ENCODE data around the gene SOX2.

The SOX2 gene

GRCh38 chr3:181690769-181691168 lies 21.0 kb upstream of the SOX2 start:
- H3K56ac ChIP-seq (ENCODE audit: low read length): no peak overlapping the region
- H3K18ac ChIP-seq (ENCODE audit: low read length): no peak overlapping the region
- H3K79me1 ChIP-seq (ENCODE audit: low read length): no peaks in the 10 kb centered on the region
- no peak overlapping the region for H3K4ac ChIP-seq (ENCODE audit: low read depth, low read length)
- H2BK120ac ChIP-seq (ENCODE audit: low read depth, low read length): no peak overlapping the region
- H3K9ac ChIP-seq (ENCODE audit: low read length): no peak overlapping the region
- H3K4me1 ChIP-seq (ENCODE audit: control insufficient read depth, low read depth, low read length): no peaks in the 10 kb centered on the region
- WGBS (ENCODE audit: extremely low coverage, insufficient coverage, low lambda C conversion rate): no CpG with 5 or more reads among the region's 2 CpGs
- no peak overlapping the region for H4K5ac ChIP-seq (ENCODE audit: low read length)
- no peak overlapping the region for H2BK15ac ChIP-seq (replicated peaks; ENCODE audit: low read depth)
- no peak overlapping the region for H3K4me2 ChIP-seq (ENCODE audit: low read length)
- H2AK5ac ChIP-seq (ENCODE audit: low read length): no peak overlapping the region
- H3K36me3 ChIP-seq (ENCODE audit: control insufficient read depth, insufficient read depth, low read length): no peaks in the 10 kb centered on the region
- no peak overlapping the region for H3K4me3 ChIP-seq (ENCODE audit: low read length)
- H3K79me2 ChIP-seq (ENCODE audit: control insufficient read depth, insufficient read depth, low read length): no peaks in the 10 kb centered on the region
- no peak overlapping the region for H3K27ac ChIP-seq (ENCODE audit: low read depth, low read length)
- H3K23ac ChIP-seq (ENCODE audit: low read length): no peak overlapping the region
- H2BK5ac ChIP-seq (ENCODE audit: low read length): no peak overlapping the region
- peaks cover 2% of the 10 kb centered on the region for H3K27me3 ChIP-seq (ENCODE audit: insufficient read depth, low read length, poor library complexity)
- DNase-seq: no peak
- H4K8ac ChIP-seq (ENCODE audit: low read depth, low read length): no peak overlapping the region

GRCh38 chr3:181691901-181692300 lies 19.8 kb upstream of the SOX2 start:
- H3K27ac ChIP-seq (ENCODE audit: low read depth, low read length): no peak overlapping the region
- H4K8ac ChIP-seq (ENCODE audit: low read depth, low read length): no peak overlapping the region
- no peak overlapping the region for H3K4me3 ChIP-seq (ENCODE audit: low read length)
- no peak for DNase-seq
- no peak overlapping the region for H3K9ac ChIP-seq (ENCODE audit: low read length)
- no CpG with 5 or more reads among the region's 2 CpGs for WGBS (ENCODE audit: extremely low coverage, insufficient coverage, low lambda C conversion rate)
- H3K23ac ChIP-seq (ENCODE audit: low read length): no peak overlapping the region
- H3K27me3 ChIP-seq (ENCODE audit: insufficient read depth, low read length, poor library complexity): peaks cover 13% of the 10 kb centered on the region
- H2BK5ac ChIP-seq (ENCODE audit: low read length): no peak overlapping the region
- no peak overlapping the region for H3K18ac ChIP-seq (ENCODE audit: low read length)
- no peaks in the 10 kb centered on the region for H3K36me3 ChIP-seq (ENCODE audit: control insufficient read depth, insufficient read depth, low read length)
- no peak overlapping the region for H2BK15ac ChIP-seq (replicated peaks; ENCODE audit: low read depth)
- no peak overlapping the region for H2BK120ac ChIP-seq (ENCODE audit: low read depth, low read length)
- no peak overlapping the region for H3K56ac ChIP-seq (ENCODE audit: low read length)
- H3K79me2 ChIP-seq (ENCODE audit: control insufficient read depth, insufficient read depth, low read length): no peaks in the 10 kb centered on the region
- no peaks in the 10 kb centered on the region for H3K79me1 ChIP-seq (ENCODE audit: low read length)
- H3K4ac ChIP-seq (ENCODE audit: low read depth, low read length): no peak overlapping the region
- H2AK5ac ChIP-seq (ENCODE audit: low read length): no peak overlapping the region
- H3K4me2 ChIP-seq (ENCODE audit: low read length): no peak overlapping the region
- H4K5ac ChIP-seq (ENCODE audit: low read length): no peak overlapping the region
- H3K4me1 ChIP-seq (ENCODE audit: control insufficient read depth, low read depth, low read length): no peaks in the 10 kb centered on the region

GRCh38 chr3:181692311-181693145 lies 19.2 kb upstream of the SOX2 start:
- Histone ChIP-seq H2BK5ac (ENCODE audit: low read length) (no peak overlapping the region), H4K5ac (ENCODE audit: low read length) (no peak overlapping the region), H3K56ac (ENCODE audit: low read length) (no peak overlapping the region), H3K79me2 (ENCODE audit: control insufficient read depth, insufficient read depth, low read length) (no peaks in the 10 kb centered on the region), H3K36me3 (ENCODE audit: control insufficient read depth, insufficient read depth, low read length) (no peaks in the 10 kb centered on the region), H2AK5ac (ENCODE audit: low read length) (no peak overlapping the region), H3K79me1 (ENCODE audit: low read length) (no peaks in the 10 kb centered on the region), H3K23ac (ENCODE audit: low read length) (no peak overlapping the region), H3K4me2 (ENCODE audit: low read length) (no peak overlapping the region), H3K4me1 (ENCODE audit: control insufficient read depth, low read depth, low read length) (no peaks in the 10 kb centered on the region), H3K18ac (ENCODE audit: low read length) (no peak overlapping the region), H2BK15ac (replicated peaks; ENCODE audit: low read depth) (no peak overlapping the region), H2BK120ac (ENCODE audit: low read depth, low read length) (no peak overlapping the region), H4K8ac (ENCODE audit: low read depth, low read length) (no peak overlapping the region), H3K27me3 (ENCODE audit: insufficient read depth, low read length, poor library complexity) (peaks cover 16% of the 10 kb centered on the region), H3K4ac (ENCODE audit: low read depth, low read length) (no peak overlapping the region), H3K4me3 (ENCODE audit: low read length) (no peak overlapping the region), H3K9ac (ENCODE audit: low read length) (no peak overlapping the region), H3K27ac (ENCODE audit: low read depth, low read length) (no peak overlapping the region)
- WGBS (ENCODE audit: extremely low coverage, insufficient coverage, low lambda C conversion rate): no CpG with 5 or more reads among the region's 2 CpGs
- no peak for DNase-seq

GRCh38 chr3:181693280-181693679 lies 18.4 kb upstream of the SOX2 start:
- H4K5ac ChIP-seq (ENCODE audit: low read length): no peak overlapping the region
- H2AK5ac ChIP-seq (ENCODE audit: low read length): no peak overlapping the region
- no peak overlapping the region for H2BK120ac ChIP-seq (ENCODE audit: low read depth, low read length)
- no peak overlapping the region for H4K8ac ChIP-seq (ENCODE audit: low read depth, low read length)
- no peak overlapping the region for H3K4ac ChIP-seq (ENCODE audit: low read depth, low read length)
- no peak overlapping the region for H3K27ac ChIP-seq (ENCODE audit: low read depth, low read length)
- H3K9ac ChIP-seq (ENCODE audit: low read length): no peak overlapping the region
- H3K27me3 ChIP-seq (ENCODE audit: insufficient read depth, low read length, poor library complexity): peaks cover 19% of the 10 kb centered on the region
- H3K79me1 ChIP-seq (ENCODE audit: low read length): no peaks in the 10 kb centered on the region
- no CpG with 5 or more reads among the region's 1 CpG for whole genome bisulfite sequencing (ENCODE audit: extremely low coverage, insufficient coverage, low lambda C conversion rate)
- no peak overlapping the region for H3K56ac ChIP-seq (ENCODE audit: low read length)
- H3K18ac ChIP-seq (ENCODE audit: low read length): no peak overlapping the region
- H2BK5ac ChIP-seq (ENCODE audit: low read length): no peak overlapping the region
- H3K4me1 ChIP-seq (ENCODE audit: control insufficient read depth, low read depth, low read length): no peaks in the 10 kb centered on the region
- no peaks in the 10 kb centered on the region for H3K79me2 ChIP-seq (ENCODE audit: control insufficient read depth, insufficient read depth, low read length)
- H3K4me3 ChIP-seq (ENCODE audit: low read length): no peak overlapping the region
- no peaks in the 10 kb centered on the region for H3K36me3 ChIP-seq (ENCODE audit: control insufficient read depth, insufficient read depth, low read length)
- no peak overlapping the region for H3K4me2 ChIP-seq (ENCODE audit: low read length)
- H3K23ac ChIP-seq (ENCODE audit: low read length): no peak overlapping the region
- no peak overlapping the region for H2BK15ac ChIP-seq (replicated peaks; ENCODE audit: low read depth)
- no peak for DNase-seq

- Histone ChIP-seq H3K18ac (ENCODE audit: low read length) (peak overlapping the region; percentile 65), H3K4me2 (ENCODE audit: low read length) (peak overlapping the region; percentile 65), H3K4me3 (ENCODE audit: low read length) (peak overlapping the region; percentile 34), H3K27me3 (ENCODE audit: insufficient read depth, low read length, poor library complexity) (peaks cover 22% of the 10 kb centered on the region), H4K8ac (ENCODE audit: low read depth, low read length) (peak overlapping the region; percentile 57), H3K4me1 (ENCODE audit: control insufficient read depth, low read depth, low read length) (peaks cover 4% of the 10 kb centered on the region), H2BK5ac (ENCODE audit: low read length) (no peak overlapping the region), H2AK5ac (ENCODE audit: low read length) (no peak overlapping the region), H2BK120ac (ENCODE audit: low read depth, low read length) (no peak overlapping the region), H3K4ac (ENCODE audit: low read depth, low read length) (peak overlapping the region; percentile 27), H4K5ac (ENCODE audit: low read length) (no peak overlapping the region), H3K23ac (ENCODE audit: low read length) (no peak overlapping the region), H2BK15ac (replicated peaks; ENCODE audit: low read depth) (no peak overlapping the region), H3K9ac (ENCODE audit: low read length) (peak overlapping the region; percentile 8), H3K36me3 (ENCODE audit: control insufficient read depth, insufficient read depth, low read length) (no peaks in the 10 kb centered on the region), H3K56ac (ENCODE audit: low read length) (peak overlapping the region; percentile 82), H3K79me1 (ENCODE audit: low read length) (no peaks in the 10 kb centered on the region), H3K27ac (ENCODE audit: low read depth, low read length) (no peak overlapping the region), H3K79me2 (ENCODE audit: control insufficient read depth, insufficient read depth, low read length) (no peaks in the 10 kb centered on the region)
- no CpG with 5 or more reads among the region's 53 CpGs for WGBS (ENCODE audit: extremely low coverage, insufficient coverage, low lambda C conversion rate)
- DNase-seq: peak; percentile 74
Measured at GRCh38 chr3:181694805-181695660, 16.7 kb upstream of the SOX2 start.

All from mesendoderm (in vitro differentiated cells).